ENCODE measurements around the gene RAB29. TPM values are rescaled to one million over a fixed set of nuclear protein-coding genes. Genes with fewer than 3 reads are reported as not detected.

The RAB29 gene
- total and polyA plus RNA-seq, 9 of the 15 experiments (the other 6 are each of a cell fraction or from before 2014, with no cell fraction given): 6.3 to 17.6 (median 8.0) TPM

DNA sequence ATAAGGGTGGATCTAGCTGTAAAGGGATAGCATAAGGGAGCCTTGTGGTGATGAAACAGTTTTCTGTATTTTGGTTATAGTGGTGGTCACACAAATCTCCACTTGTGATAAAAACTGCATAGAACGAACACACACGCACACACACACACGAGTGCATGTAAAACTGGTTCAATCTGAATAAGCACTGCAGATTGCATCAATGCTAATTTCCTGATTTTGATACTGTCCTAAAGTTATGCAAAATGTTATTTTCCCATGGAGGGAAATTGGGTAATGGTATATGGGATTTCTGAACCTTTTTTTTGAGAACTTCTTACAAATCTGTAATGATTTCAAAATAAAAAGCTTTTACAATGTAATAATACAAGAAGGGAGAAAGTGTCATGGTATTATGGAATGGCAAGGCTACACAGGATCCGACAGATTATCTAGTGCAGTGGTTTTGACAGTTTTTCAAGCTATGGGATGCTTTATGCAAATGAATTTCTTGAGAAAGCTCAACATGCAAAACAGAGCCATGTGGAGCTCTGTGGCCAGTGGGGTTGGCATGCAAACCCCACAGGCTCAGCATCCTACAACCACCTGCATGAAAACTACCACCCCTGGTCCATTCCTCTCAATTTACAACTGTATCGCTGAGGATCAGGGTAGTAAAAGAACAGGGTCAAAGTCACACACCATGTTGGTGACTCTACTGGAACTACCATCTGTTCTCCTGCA lies 18.9 kb upstream of the RAB29 start (continued):
- TF ChIP-seq, protein P1, sequence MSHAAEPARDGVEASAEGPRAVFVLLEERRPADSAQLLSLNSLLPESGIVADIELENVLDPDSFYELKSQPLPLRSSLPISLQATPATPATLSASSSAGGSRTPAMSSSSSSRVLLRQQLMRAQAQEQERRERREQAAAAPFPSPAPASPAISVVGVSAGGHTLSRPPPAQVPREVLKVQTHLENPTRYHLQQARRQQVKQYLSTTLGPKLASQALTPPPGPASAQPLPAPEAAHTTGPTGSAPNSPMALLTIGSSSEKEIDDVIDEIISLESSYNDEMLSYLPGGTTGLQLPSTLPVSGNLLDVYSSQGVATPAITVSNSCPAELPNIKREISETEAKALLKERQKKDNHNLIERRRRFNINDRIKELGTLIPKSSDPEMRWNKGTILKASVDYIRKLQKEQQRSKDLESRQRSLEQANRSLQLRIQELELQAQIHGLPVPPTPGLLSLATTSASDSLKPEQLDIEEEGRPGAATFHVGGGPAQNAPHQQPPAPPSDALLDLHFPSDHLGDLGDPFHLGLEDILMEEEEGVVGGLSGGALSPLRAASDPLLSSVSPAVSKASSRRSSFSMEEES (CRISPR knock-in tag; IDR thresholded peaks at IDR 0.05): no peak
- TF ChIP-seq ARNT (IDR thresholded peaks at IDR 0.05): no peak
- no peak for TF ChIP-seq STAT5A (IDR thresholded peaks at IDR 0.05; ENCODE audit: borderline replicate concordance, low read length)
- TF ChIP-seq, protein P2, sequence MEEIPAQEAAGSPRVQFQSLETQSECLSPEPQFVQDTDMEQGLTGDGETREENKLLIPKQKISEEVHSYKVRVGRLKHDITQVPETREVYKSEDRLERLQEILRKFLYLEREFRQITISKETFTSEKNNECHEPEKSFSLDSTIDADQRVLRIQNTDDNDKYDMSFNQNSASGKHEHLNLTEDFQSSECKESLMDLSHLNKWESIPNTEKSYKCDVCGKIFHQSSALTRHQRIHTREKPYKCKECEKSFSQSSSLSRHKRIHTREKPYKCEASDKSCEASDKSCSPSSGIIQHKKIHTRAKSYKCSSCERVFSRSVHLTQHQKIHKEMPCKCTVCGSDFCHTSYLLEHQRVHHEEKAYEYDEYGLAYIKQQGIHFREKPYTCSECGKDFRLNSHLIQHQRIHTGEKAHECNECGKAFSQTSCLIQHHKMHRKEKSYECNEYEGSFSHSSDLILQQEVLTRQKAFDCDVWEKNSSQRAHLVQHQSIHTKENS (CRISPR knock-in tag; IDR thresholded peaks at IDR 0.05): no peak
- TF ChIP-seq TFAM (CRISPR knock-in tag; conservative IDR thresholded peaks at IDR 0.05): no peak

DNA sequence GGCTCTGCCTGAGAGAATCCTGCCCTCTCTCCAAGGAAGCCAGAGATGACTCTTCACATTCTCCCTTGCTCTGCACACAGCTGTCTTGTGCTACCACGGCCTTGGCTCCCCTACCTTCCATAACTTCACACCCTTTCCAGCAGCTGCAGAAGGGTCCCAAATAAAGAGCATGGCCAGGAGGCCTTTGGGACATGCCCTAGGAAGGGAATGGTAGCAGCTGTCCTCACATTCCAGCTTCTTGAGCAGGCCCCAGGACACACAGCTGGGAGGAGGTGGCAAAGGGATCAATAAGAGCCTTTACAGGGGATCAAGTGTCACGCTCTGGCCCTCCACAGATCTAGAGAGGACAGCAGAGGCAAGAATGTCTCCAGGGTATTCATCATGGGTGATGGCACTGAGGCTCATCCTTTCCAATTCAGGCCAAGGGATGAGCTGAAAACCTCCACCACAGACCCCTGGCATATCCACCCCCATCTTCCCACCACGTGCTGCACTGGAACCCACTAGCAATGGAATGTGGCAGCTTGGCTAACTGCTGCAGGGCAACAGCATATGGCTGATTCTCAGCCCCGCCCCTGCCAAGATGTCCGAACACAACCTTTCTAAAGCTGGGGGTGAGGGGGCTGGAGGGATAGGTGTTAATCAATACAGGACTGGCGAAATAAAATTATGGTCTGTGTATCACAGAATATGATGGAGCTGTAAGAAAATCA lies 17.8 kb upstream of the RAB29 start:
- DNase-seq (ENCODE audit: extremely low read depth in 1 of 4, low spot score in 3 of 4) (no peak), ATAC-seq (no peak), FAIRE-seq (no peak)
- Histone ChIP-seq H3K27me3 (ENCODE audit: control insufficient read depth in 2 of 2, insufficient read depth in 2 of 2, low read length in 2 of 2) (no peaks in the 10 kb centered on the region), H3K27ac (ENCODE audit: extremely low read depth, low read depth, low read length) (no peak overlapping the region), H2AFZ (ENCODE audit: low read depth, low read length) (no peak overlapping the region), H3K4me1 (replicated peaks in 1 of 2; ENCODE audit: control insufficient read depth in 2 of 2, insufficient read depth in 2 of 2, low read length in 2 of 2) (peaks cover under 1 to 4% of the 10 kb centered on the region in 2 experiments; a peak in 3 of 5 replicates), H3K4me3 (no peak overlapping the region), H3K9me1 (ENCODE audit: control insufficient read depth, insufficient read depth, low read length) (no peaks in the 10 kb centered on the region), H4K20me1 (replicated peaks; ENCODE audit: control insufficient read depth, insufficient read depth, low read length) (0 out of 2 replicates have a peak, but pooled peaks cover 6% of the 10 kb centered on the region), H3K9ac (ENCODE audit: insufficient read depth in 1 of 2, low read depth in 2 of 2, low read length in 2 of 2) (no peak overlapping the region; a peak in 1 of 4 replicates), H3K36me3 (ENCODE audit: control insufficient read depth, insufficient read depth, low read length) (peaks cover 60% of the 10 kb centered on the region), H3K79me2 (ENCODE audit: control insufficient read depth, insufficient read depth, low read length) (no peaks in the 10 kb centered on the region), H3K4me2 (ENCODE audit: insufficient read depth, low read length) (no peak overlapping the region), H3K9me3 (replicated peaks; ENCODE audit: control insufficient read depth, insufficient read depth, low read depth, low read length) (no peaks in the 10 kb centered on the region)
- WGBS (ENCODE audit: insufficient coverage, low coverage, missing lambda C conversion rate): 46% methylated on average over 6 of the region's 6 CpGs
- in situ Hi-C loops (cut with MboI): loop anchor here (5.0 kb wide), 2 partner anchors 134 to 319 kb away; no protein-coding TSS in a partner anchor
- intact Hi-C loops (cut with micrococcal nuclease): no loop called here
- CTCF ChIA-PET (ENCODE audit: low intra/inter-chr PET ratio): interaction anchor here (0.6 to 3.2 kb wide), 2 partner anchors 184 to 219 kb away, joined by 7 to 33 read pairs; no protein-coding TSS in a partner anchor
- BruUV-seq (replicated peaks): no TSS peak
- POLR2A ChIA-PET: interaction anchor here (0.5 to 4.0 kb wide), 6 partner anchors 9 to 184 kb away, joined by 3 to 20 read pairs (median 3); no protein-coding TSS in a partner anchor
- TF ChIP-seq CHD4 (IDR thresholded peaks at IDR 0.05; ENCODE audit: insufficient read depth, insufficient replicate concordance, low read depth, low read length, poor library complexity, severe bottlenecking) (no peak), SOX6 (IDR thresholded peaks at IDR 0.05) (no peak), TAL1 (IDR thresholded peaks at IDR 0.05) (no peak)
- TF ChIP-seq, protein P3, sequence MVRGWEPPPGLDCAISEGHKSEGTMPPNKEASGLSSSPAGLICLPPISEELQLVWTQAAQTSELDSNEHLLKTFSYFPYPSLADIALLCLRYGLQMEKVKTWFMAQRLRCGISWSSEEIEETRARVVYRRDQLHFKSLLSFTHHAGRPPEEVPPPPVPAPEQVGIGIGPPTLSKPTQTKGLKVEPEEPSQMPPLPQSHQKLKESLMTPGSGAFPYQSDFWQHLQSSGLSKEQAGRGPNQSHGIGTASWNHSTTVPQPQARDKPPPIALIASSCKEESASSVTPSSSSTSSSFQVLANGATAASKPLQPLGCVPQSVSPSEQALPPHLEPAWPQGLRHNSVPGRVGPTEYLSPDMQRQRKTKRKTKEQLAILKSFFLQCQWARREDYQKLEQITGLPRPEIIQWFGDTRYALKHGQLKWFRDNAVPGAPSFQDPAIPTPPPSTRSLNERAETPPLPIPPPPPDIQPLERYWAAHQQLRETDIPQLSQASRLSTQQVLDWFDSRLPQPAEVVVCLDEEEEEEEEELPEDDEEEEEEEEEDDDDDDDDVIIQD (CRISPR knock-in tag; IDR thresholded peaks at IDR 0.05): no peak

All from K562 (cell line).